ENCODE data around the gene CLSTN2.
"Not testable (repeated sequence)": the region's sequence is repeated elsewhere in the genome, so short reads cannot be mapped to it uniquely, and the experiment has no call there.

Gene CLSTN2

DNA sequence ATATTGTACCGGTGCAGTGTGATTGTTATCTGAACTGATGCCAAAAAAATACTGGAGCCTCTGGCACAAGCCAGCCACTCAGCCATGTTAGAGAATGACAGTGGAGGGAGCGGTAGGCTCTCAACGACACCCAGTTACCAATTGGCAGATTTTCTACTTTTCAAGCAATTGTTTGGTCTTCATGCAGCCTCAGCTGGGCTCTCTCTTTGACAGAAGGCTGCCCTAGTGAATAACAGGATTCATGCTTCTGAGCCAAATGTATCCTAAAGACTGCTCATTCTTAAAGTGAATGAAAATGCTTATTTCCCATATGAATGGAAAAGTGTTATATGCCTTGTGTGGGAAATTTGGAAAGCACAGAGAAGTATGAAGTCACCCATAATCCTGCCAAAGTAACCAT is 481.7 kb downstream of the CLSTN2 start:
- no peak for TF ChIP-seq CTCF (IDR thresholded peaks at IDR 0.05; ENCODE audit: low read depth, low read length)

DNA sequence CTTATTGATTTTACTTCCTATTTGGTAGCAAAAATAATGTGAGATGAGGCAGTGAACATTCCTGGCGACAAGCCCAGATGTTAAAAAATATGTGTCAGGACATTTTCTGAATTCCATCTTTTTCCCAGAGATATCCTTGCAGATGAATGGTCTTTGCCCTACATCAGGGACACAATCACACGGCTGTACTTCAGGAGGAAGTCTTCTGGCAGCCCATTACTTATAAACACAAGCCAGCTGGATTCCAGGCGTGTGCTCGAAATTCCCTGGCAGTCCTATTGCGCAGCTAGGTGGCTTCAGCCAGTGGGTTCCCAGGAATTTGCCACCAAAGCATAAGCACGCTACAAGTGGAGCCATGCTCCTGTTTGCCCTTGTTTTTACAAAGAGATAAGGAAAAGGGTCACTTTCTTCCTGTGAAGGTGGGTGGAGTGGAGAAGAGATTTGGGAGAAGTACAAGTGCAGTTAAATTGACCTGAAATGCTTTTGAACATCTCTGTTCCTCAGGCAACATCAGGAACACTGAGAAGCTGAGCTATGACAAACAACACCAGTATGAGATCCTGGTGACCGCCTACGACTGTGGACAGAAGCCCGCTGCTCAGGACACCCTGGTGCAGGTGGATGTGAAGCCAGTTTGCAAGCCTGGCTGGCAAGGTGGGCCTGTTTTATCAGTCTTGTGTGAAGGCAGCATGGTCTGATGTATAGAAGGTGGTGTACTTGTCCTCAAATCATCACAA is 485.8 kb downstream of the CLSTN2 start:
- in situ Hi-C loops (cut with HindIII; ENCODE audit: low sequenced_read_pairs) = no loop called here
- no peak for TF ChIP-seq CTCF (IDR thresholded peaks at IDR 0.05; ENCODE audit: low read depth, low read length)
- peak; percentile 44 for DNase-seq (ENCODE audit: low read depth, low spot score)
- H3K4me3 ChIP-seq (ENCODE audit: low read depth, low read length) = no peak overlapping the region

More for the DNA sequence above, 481.7 kb downstream of the CLSTN2 start:
- in situ Hi-C loops (cut with HindIII; ENCODE audit: low sequenced_read_pairs) = no loop called here
- H3K4me3 ChIP-seq (ENCODE audit: low read depth, low read length) = no peak overlapping the region
- no peak for DNase-seq (ENCODE audit: low read depth, low spot score)

- no peak for TF ChIP-seq CTCF (IDR thresholded peaks at IDR 0.05; ENCODE audit: low read depth, low read length)
- in situ Hi-C loops (cut with HindIII; ENCODE audit: low sequenced_read_pairs) = no loop called here
- no peak for DNase-seq (ENCODE audit: low read depth, low spot score)
- H3K4me3 ChIP-seq (ENCODE audit: low read depth, low read length) = no peak overlapping the region
These were observed 486.9 kb downstream of the CLSTN2 start for GRCh38 chr3:140421884-140422283.

GRCh38 chr3:140423146-140423545 is 488.2 kb downstream of the CLSTN2 start:
- no peak for TF ChIP-seq CTCF (IDR thresholded peaks at IDR 0.05; ENCODE audit: low read depth, low read length)
- DNase-seq (ENCODE audit: low read depth, low spot score) = no peak
- H3K4me3 ChIP-seq (ENCODE audit: low read depth, low read length) = no peak overlapping the region
- in situ Hi-C loops (cut with HindIII; ENCODE audit: low sequenced_read_pairs) = no loop called here

GRCh38 chr3:140423574-140423973 is 488.6 kb downstream of the CLSTN2 start:
- H3K4me3 ChIP-seq (ENCODE audit: low read depth, low read length); DNase-seq (ENCODE audit: low read depth, low spot score); in situ Hi-C loops (cut with HindIII; ENCODE audit: low sequenced_read_pairs): not testable (repeated sequence)

GRCh38 chr3:140424211-140424610 is 489.2 kb downstream of the CLSTN2 start:
- in situ Hi-C loops (cut with HindIII; ENCODE audit: low sequenced_read_pairs) = no loop called here
- no peak for TF ChIP-seq CTCF (IDR thresholded peaks at IDR 0.05; ENCODE audit: low read depth, low read length)
- no peak for DNase-seq (ENCODE audit: low read depth, low spot score)
- H3K4me3 ChIP-seq (ENCODE audit: low read depth, low read length) = no peak overlapping the region

- DNase-seq (ENCODE audit: low read depth, low spot score) = no peak
- TF ChIP-seq CTCF (IDR thresholded peaks at IDR 0.05; ENCODE audit: low read depth, low read length) = no peak
- in situ Hi-C loops (cut with HindIII; ENCODE audit: low sequenced_read_pairs) = no loop called here
- no peak overlapping the region for H3K4me3 ChIP-seq (ENCODE audit: low read depth, low read length)
These were observed 489.7 kb downstream of the CLSTN2 start for GRCh38 chr3:140424726-140425125.

Measured in astrocyte of the spinal cord (primary cell).